GM19468 (cell line): ENCODE data around the gene TOGARAM2.

Source experiments
- ATAC-seq: cut with Tn5 transposase; IDR thresholded peaks from one replicate; pipeline ENCODE4 v1.9.1; 2021; ENCODE audit warnings: mild to moderate bottlenecking, moderate library complexity, moderate number of reproducible peaks; ENCODE audit not compliant: unreplicated experiment; ENCODE audit errors: extremely low read depth

TOGARAM2 gene

GRCh38 chr2:28995765-28996750 lies 15.0 kb downstream of the TOGARAM2 start:
- ATAC-seq = no peak

DNA sequence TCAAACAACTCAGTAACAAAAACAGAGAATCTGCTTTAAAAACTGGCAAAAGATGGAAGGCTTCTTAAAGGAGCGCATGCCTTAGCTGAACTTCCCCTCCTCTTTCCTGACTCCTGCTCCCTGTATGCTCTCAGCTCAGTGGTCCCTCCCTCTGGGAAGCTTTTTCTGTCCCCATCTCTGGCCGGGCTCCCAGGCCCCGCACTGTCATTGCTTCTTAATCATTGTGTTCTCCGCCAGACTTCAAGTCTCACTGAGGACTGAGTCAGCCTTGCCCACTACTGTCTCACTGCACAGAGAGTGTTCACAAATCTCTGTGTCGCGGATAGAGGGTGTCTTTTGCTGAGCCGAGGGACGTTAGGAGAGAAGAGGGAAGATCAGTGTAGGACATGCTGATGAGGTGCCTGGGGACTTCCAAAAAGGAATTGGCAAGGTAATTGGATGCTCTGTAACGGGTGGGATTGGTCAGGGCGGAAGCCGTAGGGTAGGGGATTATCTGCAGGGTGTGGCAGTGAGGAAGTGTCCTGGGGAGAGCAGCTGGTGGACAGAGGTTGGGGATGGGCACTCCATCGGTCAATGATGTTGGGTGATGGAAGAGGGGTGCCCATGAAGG lies 16.2 kb downstream of the TOGARAM2 start:
- no peak for ATAC-seq

- no peak for ATAC-seq
Observed at GRCh38 chr2:28997847-28998735, 17.0 kb downstream of the TOGARAM2 start.

DNA sequence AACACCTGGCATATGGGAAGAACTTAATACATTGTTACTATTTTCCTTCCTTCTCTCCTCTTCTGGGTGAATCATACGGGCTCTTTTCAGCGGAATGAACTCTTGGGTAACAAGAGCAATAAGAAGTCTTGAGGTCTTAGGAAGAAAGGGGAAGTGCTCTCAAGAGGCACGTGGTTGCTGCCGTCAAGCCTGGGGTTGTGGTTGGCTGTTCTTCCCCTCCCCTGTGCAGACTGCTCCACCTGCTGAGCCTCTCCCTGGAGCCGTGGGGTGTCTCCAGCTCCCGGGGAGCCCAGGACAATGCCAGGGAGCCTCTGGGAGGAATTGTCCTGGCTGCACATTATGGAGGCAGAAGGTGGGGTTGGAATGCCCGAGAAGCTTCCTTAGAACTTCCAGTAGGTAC lies 19.4 kb downstream of the TOGARAM2 start:
- ATAC-seq = peak; percentile 80

- ATAC-seq = no peak
Observed at GRCh38 chr2:29000956-29001355, 19.9 kb downstream of the TOGARAM2 start.

GRCh38 chr2:29001806-29002205 lies 20.7 kb downstream of the TOGARAM2 start:
- ATAC-seq = no peak

GRCh38 chr2:29004755-29005154 lies 23.7 kb downstream of the TOGARAM2 start:
- no peak for ATAC-seq

DNA sequence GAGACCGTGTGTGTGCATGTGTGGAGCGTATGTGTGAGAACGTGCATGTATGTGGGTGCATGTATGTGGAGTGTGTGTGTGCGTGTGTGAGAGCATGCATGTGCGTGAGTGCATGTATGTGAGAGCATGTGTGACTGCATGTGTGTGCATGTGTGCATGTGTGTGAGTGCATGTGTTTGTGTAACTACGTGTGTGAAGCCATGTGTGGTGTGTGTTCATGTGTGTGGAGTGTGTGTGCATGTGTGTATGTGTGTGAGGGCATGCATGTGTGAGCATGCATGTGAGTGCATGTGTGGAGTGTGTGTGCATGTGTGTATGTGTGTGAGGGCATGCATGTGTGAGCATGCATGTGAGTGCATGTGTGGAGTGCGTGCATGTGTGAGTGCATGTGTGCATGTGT lies 24.2 kb downstream of the TOGARAM2 start:
- ATAC-seq = no peak

- ATAC-seq = no peak
Observed at GRCh38 chr2:29006092-29006979, 25.2 kb downstream of the TOGARAM2 start.

DNA sequence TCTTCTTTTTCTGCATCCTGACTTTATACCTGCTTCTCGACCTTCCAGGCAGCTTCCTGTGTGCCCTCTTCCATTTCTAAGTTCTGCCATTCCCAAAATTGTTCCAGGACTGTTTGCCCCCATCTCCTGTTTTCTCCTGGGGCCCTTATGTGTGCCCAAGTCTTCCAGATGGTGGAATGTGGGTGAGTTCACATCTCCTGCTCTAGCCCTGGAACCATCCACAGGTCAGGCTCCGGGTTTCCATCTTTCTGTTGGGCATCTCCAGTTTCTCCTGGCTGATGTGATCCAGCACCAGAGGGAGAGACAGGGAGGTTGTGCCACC lies 25.8 kb downstream of the TOGARAM2 start:
- no peak for ATAC-seq

DNA sequence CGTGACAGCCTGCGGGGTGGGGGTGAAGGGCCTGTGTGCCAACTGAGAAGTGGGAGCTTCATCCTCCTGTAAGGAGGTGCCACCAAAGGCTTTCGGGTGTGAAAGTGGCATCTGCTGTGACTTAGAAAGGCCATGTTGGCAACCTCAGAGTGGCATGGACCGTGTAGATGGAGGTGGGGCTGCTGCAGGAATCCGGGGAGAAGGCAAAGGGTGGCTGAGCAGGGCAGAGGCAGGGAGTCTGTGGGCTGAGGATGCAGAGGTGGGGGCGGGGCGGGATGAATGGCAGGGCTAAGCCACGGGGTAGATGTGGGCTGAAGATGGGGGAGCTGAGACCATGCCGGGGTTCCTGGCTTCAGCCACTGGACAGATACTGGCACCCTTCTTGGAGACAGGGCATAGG lies 28.2 kb downstream of the TOGARAM2 start:
- no peak for ATAC-seq

DNA sequence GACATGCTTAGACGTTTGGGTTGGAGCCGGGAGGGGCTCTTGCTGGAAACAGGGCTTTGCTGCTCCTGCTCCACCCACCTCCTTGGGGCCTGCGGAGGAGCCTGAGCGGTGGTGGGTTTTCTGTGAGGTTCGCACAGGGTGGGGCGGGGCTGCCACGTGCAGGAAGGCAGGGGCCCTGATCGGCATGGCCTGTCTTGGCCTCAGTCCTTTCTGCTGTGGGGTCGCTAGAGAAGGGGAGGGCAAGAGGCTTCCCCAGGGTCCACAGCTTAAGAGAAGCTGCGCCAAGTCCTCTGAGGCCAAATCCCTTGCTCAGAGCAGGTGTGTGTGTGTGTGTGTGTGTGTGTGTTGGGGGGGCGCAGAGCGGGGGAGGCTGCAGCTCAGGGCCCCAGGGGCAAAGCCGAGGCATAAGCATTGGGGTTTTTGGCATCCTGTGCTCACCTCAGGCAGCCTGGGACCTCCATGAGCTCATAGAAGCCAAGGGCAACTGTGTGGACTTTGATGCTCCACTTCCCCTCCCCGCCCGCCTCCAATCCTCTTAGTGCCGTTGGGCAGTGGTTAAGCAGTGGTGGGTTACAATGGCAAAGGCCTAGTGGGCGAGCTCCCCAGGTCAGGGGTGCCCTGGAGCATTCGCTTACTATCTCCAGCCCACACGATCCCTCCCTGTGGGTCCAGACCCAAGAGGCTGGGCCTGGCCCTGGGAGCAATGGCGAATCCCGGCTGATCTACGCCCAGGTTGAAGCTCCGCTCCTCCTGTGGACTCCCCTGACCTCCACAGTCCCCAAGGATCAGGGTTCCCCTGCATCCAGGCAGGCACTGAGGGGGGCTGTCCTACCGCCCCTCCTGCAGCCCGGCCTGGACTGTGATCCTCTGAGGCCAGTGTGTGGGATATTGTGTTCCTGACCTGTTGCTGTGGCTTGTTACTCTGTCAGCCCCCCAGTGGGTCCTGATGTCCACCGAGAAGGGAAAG lies 28.9 kb downstream of the TOGARAM2 start:
- ATAC-seq = no peak

DNA sequence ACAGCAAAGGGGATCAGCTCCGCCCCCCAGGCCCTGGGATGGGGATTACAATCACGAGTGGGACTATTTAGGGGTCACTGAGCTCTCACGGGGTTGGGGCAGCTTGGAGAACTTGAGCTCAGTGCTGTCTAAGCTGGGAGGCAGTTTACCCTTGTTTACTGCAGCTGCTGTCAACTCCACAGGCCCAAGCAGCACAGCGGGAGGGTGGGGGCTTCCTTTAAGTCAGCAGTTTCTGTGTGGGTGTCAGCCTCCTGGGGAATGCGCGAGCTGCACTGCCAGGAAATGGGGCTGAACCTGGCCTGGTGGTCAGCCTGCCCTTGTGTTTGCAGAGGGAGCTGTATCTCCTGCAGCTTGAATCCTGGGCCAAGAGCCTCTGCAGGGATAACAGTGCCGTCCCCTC lies 29.8 kb downstream of the TOGARAM2 start:
- ATAC-seq = no peak

DNA sequence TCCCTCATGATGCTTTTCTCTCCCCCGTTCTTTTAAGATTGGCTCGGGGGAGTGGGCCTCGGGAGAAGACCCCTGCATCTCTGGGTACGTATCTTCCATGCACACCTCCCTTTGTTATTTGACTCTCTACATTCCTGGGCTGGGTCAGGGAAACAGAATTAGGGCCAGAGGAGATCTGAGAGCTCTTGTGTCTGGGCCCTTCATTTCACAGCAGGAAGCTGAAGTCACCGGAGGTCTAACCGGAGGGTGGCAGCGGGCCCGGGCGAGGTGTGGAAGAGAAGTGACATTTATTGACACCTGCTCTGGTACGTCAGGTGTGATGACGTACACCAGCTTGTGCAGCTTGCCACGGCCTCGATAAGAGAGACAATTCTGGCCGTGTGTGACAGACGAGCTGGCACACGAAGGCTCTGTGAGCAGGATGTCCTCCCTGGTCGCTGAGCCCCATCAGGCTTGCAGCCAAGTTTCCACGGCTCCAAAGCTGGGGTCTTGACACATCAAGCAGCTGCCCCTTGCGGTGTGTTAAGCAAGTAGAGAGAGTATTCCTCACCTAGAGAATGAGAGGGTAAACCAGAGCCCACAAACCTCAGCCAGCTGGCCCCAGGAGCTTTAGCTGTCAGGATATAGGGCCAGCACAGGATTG lies 30.4 kb downstream of the TOGARAM2 start:
- no peak for ATAC-seq

DNA sequence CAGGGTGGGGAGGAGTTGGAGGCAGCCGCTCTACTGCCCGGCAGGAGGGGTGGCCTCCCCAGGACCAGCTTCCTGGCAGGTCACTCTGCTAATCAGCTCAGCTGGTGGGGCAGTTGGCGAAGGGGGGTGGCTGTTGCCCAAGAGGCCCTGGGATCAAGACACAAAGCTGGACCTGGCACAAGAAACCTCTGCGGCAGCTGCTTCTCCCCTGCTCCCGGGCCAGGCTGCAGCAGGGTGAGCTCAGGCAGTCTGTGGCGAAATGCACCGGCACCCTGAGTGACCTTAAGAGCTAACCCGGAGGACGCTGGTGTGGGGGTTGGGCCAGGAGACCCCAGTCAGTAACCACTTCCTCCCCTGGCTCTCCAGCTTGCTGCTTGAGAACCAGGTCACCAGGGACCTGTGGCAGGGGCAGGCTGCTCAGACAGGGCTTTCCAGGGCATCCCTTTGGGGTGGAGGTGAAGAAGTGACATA lies 31.1 kb downstream of the TOGARAM2 start:
- ATAC-seq = no peak

DNA sequence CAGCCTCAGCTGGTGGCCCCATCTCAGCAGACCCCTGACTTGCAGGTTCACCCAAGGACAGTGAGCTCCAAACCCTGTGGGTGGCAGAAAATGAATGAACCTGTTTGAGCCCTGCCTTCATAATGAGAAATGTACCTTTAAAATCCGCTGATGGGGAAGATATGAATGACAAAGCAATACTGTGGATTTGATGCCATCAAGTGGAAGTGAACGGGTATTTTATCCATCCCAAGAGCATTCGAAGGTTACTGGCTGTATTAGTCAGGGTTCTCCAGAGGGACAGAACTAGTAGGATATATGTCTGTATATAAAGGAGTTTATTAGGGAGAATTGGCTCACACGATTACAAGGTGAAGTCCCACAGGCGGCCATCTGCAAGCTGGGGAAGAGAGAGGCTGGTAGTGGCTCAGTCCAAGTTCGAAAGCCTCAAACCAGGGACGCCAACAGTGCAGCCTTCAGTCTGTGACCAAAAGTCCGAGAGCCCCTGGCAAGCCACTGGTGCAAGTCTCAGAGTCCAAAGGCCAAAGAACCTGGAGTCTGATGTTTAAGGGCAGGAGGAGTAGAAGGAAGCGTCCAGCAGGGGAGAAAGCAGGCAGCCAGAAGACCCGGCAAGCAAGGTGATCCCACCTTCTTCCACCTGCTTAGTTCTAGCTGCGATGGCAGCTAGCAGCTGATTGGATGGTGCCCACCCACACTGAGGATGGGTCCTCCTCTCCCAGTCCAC lies 32.1 kb downstream of the TOGARAM2 start:
- no peak for ATAC-seq

DNA sequence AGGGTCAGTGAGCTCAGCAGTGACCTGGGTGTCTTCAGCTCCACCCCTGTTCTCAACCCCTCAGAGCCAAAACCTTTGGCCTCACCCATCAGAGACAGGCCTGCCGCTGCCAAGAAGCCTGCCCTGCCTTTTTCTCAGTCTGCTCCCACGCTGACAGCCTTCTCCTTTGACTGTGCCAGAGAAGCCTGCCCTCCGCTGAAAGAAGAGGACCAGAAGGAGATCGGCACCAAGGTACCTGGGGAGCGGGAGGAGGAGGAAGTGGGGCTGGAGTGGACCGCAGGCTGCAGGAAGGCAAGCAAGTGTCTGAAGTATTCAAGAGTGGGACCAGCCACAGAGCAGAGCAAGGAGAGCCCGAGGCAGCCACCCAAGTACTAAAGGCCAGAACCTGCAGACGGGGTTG lies 33.2 kb downstream of the TOGARAM2 start:
- ATAC-seq = no peak
